Liver (tissue), 9 donors: Measurements from ENCODE around the gene IQCE. TPM values are rescaled to one million over a fixed set of nuclear protein-coding genes. Genes with fewer than 3 reads are reported as not detected.

Experiments
- DNase-seq: peaks from one replicate; pipeline ENCODE4 v3.0.0-alpha.2; 2017; ENCODE audit warnings: low spot score
- H3K27ac ChIP-seq, 2 donors: one replicate each; pipeline ENCODE4 v1.7.0; 2013; ENCODE audit warnings: inconsistent platforms in 2 of 2, low read length in 2 of 2, control low read depth in 1 of 2, low read depth in 1 of 2, mild to moderate bottlenecking in 1 of 2
- H3K27me3 ChIP-seq, 4 donors: one replicate each; pipeline versions ENCODE4 v1.6.1 to v1.7.0; 2013; ENCODE audit warnings: low read length in 3 of 4, inconsistent platforms in 1 of 4, mild to moderate bottlenecking in 1 of 4, moderate library complexity in 1 of 4; ENCODE audit not compliant: control insufficient read depth in 4 of 4, insufficient read depth in 4 of 4
- H3K36me3 ChIP-seq, 4 donors: one replicate each; pipeline versions ENCODE4 v1.6.1 to v1.7.0; 2013; ENCODE audit warnings: low read length in 3 of 4, mild to moderate bottlenecking in 3 of 4, low read depth in 1 of 4, moderate library complexity in 1 of 4; ENCODE audit not compliant: control insufficient read depth in 4 of 4, insufficient read depth in 3 of 4
- H3K4me1 ChIP-seq, 4 donors: one replicate each; pipeline versions ENCODE4 v1.6.1 to v1.7.0; 2013; ENCODE audit warnings: low read length in 3 of 4, mild to moderate bottlenecking in 3 of 4, moderate library complexity in 1 of 4; ENCODE audit not compliant: control insufficient read depth in 4 of 4, insufficient read depth in 4 of 4
- H3K4me3 ChIP-seq, 3 donors: one replicate each; pipeline versions ENCODE4 v1.6.1 to v1.7.0; 2013; ENCODE audit warnings: low read length in 3 of 3, control low read depth in 1 of 3, low read depth in 1 of 3, mild to moderate bottlenecking in 1 of 3
- H3K9ac ChIP-seq, 2 donors: one replicate each; pipeline ENCODE4 v1.7.0; 2013; ENCODE audit warnings: low read length in 2 of 2, mild to moderate bottlenecking in 2 of 2, moderate library complexity in 2 of 2, control low read depth in 1 of 2, low read depth in 1 of 2
- H3K9me3 ChIP-seq, 4 donors: one replicate each; pipeline versions ENCODE4 v1.6.1 to v1.7.0; 2013; ENCODE audit warnings: low read length in 3 of 4; ENCODE audit not compliant: control insufficient read depth in 4 of 4
- ATF3 ChIP-seq: IDR thresholded peaks from 2 replicates; pipeline ENCODE4 v1.6.1; 2016; ENCODE audit warnings: antibody characterized with exemption
- CTCF ChIP-seq: fragments of 150-350 bp; IDR thresholded peaks from 2 replicates; pipeline ENCODE4 v1.5.1; 2017; ENCODE audit warnings: improper control_type of control experiment, low read depth, low read length; ENCODE audit not compliant: missing input control
- EGR1 ChIP-seq, 2 donors: IDR thresholded peaks; 2 replicates each; pipeline ENCODE4 v1.6.1; 2016 to 2018; ENCODE audit warnings: antibody characterized with exemption in 2 of 2, low read depth in 2 of 2
- FOXA2 ChIP-seq: IDR thresholded peaks from 2 replicates; pipeline ENCODE4 v1.6.1; 2016; ENCODE audit warnings: antibody characterized with exemption
- GABPA ChIP-seq, 2 donors: IDR thresholded peaks in 1 of 2; conservative IDR thresholded peaks in 1 of 2; 2 replicates each; pipeline ENCODE4 v1.6.1; 2016; ENCODE audit warnings: antibody characterized with exemption in 2 of 2, mild to moderate bottlenecking in 1 of 2, moderate library complexity in 1 of 2
- JUND ChIP-seq, 2 donors: IDR thresholded peaks; 2 replicates each; pipeline ENCODE4 v1.6.1; 2016; ENCODE audit warnings: antibody characterized with exemption in 2 of 2
- MAX ChIP-seq: IDR thresholded peaks from 2 replicates; pipeline ENCODE4 v1.6.1; 2016; ENCODE audit warnings: antibody characterized with exemption
- RAD21 ChIP-seq, 2 donors: IDR thresholded peaks; 2 replicates each; pipeline ENCODE4 v1.6.1; 2016; ENCODE audit warnings: antibody characterized with exemption in 2 of 2, mild to moderate bottlenecking in 2 of 2
- REST ChIP-seq: IDR thresholded peaks from 2 replicates; pipeline ENCODE4 v1.6.1; 2016; ENCODE audit warnings: antibody characterized with exemption, mild to moderate bottlenecking
- RXRA ChIP-seq, 2 donors: IDR thresholded peaks; 2 replicates each; pipeline ENCODE4 v1.6.1; 2017 to 2018; ENCODE audit warnings: antibody characterized with exemption in 2 of 2, mild to moderate bottlenecking in 1 of 2
- TAF1 ChIP-seq: conservative IDR thresholded peaks from 2 replicates; pipeline ENCODE4 v1.6.1; 2016; ENCODE audit warnings: antibody characterized with exemption, mild to moderate bottlenecking
- YY1 ChIP-seq: IDR thresholded peaks from 2 replicates; pipeline ENCODE4 v1.6.1; 2016; ENCODE audit warnings: antibody characterized with exemption, mild to moderate bottlenecking
- WGBS: extraction: QIAGEN DNeasy Blood & Tissue Kit; methylation state at CpG from one replicate; pipeline ENCODE4 v1.1.7; 2013; 5-methylcytosine and 5-hydroxymethylcytosine counted together
- polyA plus RNA-seq, 2 donors: library from polyadenylated mRNA; stranded (reverse) in 1 of 2; unstranded in 1 of 2; fragments of 200-250 nt in 1 of 2; fragments of >200 nt in 1 of 2; fragmentation: Nextera tagmentation in 1 of 2; extraction: Ambion mirVana in 1 of 2; gene quantifications; one replicate each; pipeline versions ENCODE4 v1.2.1 to v1.2.3, GENCODE V29; 2013 to 2015
- total RNA-seq, 2 donors: library from RNA; depleted of rRNA; stranded (reverse); fragments of >200 nt; gene quantifications; one replicate each; pipeline ENCODE4 v1.2.3, GENCODE V29; 2014
- donor health status: healthy.
- donor health status: healthy.
- donor health status: healthy.
- donor health status: healthy.
- donor health status: healthy.

The IQCE gene
- total and polyA plus RNA-seq, 4 donors, result 2.1 to 5.9 (median 3.6) TPM

DNA sequence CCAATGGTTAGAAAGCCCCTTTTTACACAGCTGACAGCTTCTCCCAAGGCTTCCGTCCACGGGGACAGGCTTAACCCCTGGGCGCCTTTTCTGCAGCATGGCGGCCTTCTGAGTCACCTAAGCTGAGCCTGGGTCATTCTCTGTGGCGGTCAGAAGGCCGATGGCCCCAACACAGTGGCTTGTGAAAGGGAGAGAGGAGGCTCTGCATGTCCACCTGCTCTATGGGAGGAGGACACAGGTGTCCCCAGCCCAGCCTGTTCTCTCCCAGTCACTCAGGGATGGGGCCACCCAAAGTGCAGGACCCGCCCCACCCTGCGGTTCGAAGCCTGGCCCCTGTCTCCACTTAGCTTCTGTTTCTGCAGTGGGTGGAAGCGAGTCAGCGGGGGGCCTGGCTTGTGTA is 52.6 kb downstream of the IQCE start (continued):
- TF ChIP-seq REST (no peak), RAD21 (IDR thresholded peaks at IDR 0.05) (no peak)

GRCh38 chr7:2611922-2612321 is 53.1 kb downstream of the IQCE start:
- Histone ChIP-seq H3K36me3 (no peaks in the 10 kb centered on the region), H3K4me1 (peaks cover 0 to 12% (median 11%) of the 10 kb centered on the region in 4 donors), H3K27me3 (no peaks in the 10 kb centered on the region), H3K27ac (no peak overlapping the region), H3K9me3 (no peaks in the 10 kb centered on the region), H3K4me3 (no peak overlapping the region), H3K9ac (no peak overlapping the region)
- TF ChIP-seq JUND (IDR thresholded peaks at IDR 0.05), result no peak
- WGBS, result 97% methylated on average over 10 of the region's 10 CpGs
- no peak for DNase-seq

GRCh38 chr7:2612445-2613097 is 53.8 kb downstream of the IQCE start:
- no peak overlapping the region for H3K4me3 ChIP-seq
- peaks cover 0 to 12% (median 11%) of the 10 kb centered on the region in 4 donors for H3K4me1 ChIP-seq
- DNase-seq, result no peak
- H3K27ac ChIP-seq, result no peak overlapping the region
- WGBS, result 83% methylated on average over 15 of the region's 15 CpGs
- H3K27me3 ChIP-seq, result no peaks in the 10 kb centered on the region
- no peaks in the 10 kb centered on the region for H3K36me3 ChIP-seq
- H3K9ac ChIP-seq, result no peak overlapping the region
- H3K9me3 ChIP-seq, result no peaks in the 10 kb centered on the region
- TF ChIP-seq RXRA (IDR thresholded peaks at IDR 0.05), result no peak
- no peak for TF ChIP-seq EGR1 (IDR thresholded peaks at IDR 0.05; ENCODE audit: low read depth in 2 of 2)
- no peak for TF ChIP-seq MAX
- TF ChIP-seq CTCF, result no peak
- no peak for TF ChIP-seq GABPA (IDR thresholded peaks at IDR 0.05 in 1 of 2, conservative IDR thresholded peaks at IDR 0.05 in 1 of 2)
- no peak for TF ChIP-seq FOXA2
- no peak for TF ChIP-seq YY1
- no peak for TF ChIP-seq RAD21 (IDR thresholded peaks at IDR 0.05)
- TF ChIP-seq TAF1, result no peak
- TF ChIP-seq ATF3, result no peak
